LNCaP clone FGC (cell line): Measurements from ENCODE around the gene PABPC1L.

Experiments used
- DNase-seq: peaks from one replicate; pipeline ENCODE4 v3.0.0-alpha.2; 2011; ENCODE audit warnings: low read depth
- H3K4me3 ChIP-seq: 2 replicates; pipeline ENCODE4 v1.5.1; 2011; ENCODE audit warnings: mild to moderate bottlenecking, low read depth, low read length, control low read depth
- TF ChIP-seq, protein P1 (sequence below): IDR thresholded peaks from 2 replicates; pipeline ENCODE4 v1.5.1; 2012; ENCODE audit warnings: mild to moderate bottlenecking; ENCODE audit not compliant: control insufficient read depth, insufficient read depth; ENCODE audit errors: extremely low read depth

The PABPC1L gene

DNA sequence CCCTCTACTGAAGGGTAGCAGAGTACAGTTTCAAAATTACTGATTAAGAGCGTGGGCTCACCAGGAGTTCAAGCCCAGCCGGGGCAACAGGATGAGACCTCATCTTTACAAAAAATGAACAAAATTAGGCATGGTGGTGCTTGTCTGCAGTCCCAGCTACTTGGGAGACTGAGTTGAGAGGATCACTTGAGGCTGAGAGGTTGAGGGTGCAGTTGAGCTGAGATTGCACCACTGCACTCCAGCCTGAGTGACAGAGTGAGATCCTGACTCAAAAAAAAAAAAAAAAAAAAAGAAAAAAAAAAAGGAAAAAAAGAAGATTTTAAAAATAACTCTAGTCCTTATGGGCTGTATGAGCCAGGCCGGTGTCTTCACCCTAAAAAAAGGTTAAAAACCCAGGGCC, 18.7 kb downstream of the PABPC1L start:
- H3K4me3 ChIP-seq: no peak overlapping the region
- TF ChIP-seq, protein P1, sequence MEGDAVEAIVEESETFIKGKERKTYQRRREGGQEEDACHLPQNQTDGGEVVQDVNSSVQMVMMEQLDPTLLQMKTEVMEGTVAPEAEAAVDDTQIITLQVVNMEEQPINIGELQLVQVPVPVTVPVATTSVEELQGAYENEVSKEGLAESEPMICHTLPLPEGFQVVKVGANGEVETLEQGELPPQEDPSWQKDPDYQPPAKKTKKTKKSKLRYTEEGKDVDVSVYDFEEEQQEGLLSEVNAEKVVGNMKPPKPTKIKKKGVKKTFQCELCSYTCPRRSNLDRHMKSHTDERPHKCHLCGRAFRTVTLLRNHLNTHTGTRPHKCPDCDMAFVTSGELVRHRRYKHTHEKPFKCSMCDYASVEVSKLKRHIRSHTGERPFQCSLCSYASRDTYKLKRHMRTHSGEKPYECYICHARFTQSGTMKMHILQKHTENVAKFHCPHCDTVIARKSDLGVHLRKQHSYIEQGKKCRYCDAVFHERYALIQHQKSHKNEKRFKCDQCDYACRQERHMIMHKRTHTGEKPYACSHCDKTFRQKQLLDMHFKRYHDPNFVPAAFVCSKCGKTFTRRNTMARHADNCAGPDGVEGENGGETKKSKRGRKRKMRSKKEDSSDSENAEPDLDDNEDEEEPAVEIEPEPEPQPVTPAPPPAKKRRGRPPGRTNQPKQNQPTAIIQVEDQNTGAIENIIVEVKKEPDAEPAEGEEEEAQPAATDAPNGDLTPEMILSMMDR: no peak
- no peak for DNase-seq

DNA sequence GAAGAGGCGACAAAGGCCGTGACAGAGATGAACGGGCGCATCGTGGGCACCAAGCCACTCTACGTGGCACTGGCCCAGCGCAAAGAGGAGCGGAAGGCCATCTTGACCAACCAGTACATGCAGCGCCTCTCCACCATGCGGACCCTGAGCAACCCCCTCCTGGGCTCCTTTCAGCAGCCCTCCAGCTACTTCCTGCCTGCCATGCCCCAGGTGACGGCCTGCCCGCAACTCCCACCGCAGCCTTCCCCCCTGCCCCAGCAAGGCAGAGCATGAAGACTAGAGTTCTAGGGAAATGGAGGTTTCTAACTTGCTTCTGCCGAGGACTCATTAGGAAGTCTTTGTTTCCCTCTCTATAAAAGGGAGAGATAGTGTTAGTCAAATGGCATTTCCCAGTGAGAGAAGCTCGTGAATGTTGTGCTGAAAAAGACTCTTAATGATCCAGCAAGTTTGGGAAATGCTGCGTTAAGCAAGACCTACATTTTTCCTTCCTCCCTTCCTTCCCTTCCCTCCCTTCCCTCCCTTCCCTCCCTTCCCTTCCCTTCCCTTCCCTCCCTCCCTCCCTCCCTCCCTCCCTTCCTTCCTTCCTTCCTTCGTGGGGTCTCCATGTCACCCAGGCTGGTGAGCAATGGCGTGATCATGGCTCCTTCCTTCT, 20.8 kb downstream of the PABPC1L start:
- no peak overlapping the region for H3K4me3 ChIP-seq
- DNase-seq: no peak
- TF ChIP-seq, protein P1: no peak

DNA sequence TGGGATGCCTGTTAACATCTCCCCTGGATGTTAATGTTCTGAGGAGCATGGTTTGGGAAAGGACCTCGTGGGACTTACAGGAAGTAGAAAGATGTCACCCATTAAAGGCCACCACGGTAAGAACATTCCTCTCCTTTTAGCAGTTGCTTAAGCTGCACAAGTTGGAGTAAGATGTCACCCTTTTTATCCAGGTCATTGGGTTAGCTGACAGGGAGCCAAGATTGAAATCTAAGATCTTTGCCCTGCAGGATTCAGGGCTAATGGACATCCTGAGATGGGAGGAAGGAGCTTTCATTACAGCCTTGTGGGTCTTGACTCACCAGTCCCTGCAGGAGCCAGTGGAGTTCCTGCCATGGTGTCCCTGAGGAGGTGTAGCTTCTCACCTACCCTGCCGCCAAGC, 22.1 kb downstream of the PABPC1L start:
- no peak overlapping the region for H3K4me3 ChIP-seq
- no peak for DNase-seq
- TF ChIP-seq, protein P1: no peak

DNA sequence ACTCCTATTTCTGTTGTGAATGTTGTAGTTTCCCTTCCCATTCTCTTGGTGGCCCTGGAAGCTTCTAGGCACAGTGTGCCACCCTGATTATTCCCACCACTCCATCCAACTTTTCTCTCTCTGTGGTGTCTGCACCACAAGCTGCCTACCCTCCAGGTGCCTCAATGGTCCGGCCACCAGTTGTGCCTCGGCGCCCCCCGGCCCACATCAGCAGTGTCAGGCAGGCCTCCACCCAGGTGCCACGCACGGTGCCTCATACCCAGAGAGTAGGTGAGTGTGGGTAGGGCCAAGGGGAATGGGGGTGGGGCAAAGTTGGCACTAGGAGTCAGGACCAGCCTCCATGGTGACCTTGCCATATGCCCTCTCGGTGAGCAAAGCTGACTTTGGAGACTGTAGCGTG, 23.1 kb downstream of the PABPC1L start:
- DNase-seq: no peak
- no peak overlapping the region for H3K4me3 ChIP-seq
- TF ChIP-seq, protein P1: no peak

DNA sequence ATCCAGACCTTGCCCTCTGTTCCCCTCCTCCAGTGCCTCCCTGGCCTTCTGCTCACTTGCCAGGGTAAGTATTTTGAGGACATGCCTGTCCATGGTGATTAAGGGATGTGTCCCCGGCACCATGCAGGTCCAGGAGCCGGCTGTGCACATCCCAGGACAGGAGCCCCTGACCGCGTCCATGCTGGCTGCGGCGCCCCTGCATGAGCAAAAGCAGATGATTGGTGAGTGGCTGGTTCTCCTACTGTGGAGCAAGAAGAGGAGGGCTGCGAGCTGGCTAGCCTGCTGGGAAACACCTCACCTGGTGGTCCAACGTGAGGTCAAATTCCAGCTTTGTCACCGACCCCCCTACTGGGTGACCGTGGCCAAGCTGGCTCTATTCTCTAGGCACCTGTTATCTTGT, 26.6 kb downstream of the PABPC1L start:
- no peak for DNase-seq
- TF ChIP-seq, protein P1: no peak
- H3K4me3 ChIP-seq: no peak overlapping the region

DNA sequence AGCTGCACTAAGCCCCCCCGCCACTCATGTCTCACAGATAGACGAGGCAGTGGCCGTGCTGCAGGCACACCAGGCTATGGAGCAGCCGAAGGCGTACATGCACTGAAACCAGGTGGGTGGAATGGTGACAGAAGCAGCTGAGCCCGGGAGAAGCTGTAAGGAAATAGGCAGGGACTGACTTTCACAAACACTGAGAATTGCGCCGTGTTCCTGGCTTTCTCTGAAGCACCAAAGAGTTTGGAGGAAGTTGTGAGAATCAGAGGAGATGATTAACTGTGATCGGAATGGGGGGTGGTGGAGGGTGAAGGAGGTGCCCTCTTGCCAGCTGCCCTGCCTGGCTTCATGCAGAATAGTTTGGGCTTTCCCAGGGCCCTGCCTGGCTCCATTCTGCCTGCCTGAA, 28.8 kb downstream of the PABPC1L start:
- H3K4me3 ChIP-seq: no peak overlapping the region
- TF ChIP-seq, protein P1: no peak
- no peak for DNase-seq

DNA sequence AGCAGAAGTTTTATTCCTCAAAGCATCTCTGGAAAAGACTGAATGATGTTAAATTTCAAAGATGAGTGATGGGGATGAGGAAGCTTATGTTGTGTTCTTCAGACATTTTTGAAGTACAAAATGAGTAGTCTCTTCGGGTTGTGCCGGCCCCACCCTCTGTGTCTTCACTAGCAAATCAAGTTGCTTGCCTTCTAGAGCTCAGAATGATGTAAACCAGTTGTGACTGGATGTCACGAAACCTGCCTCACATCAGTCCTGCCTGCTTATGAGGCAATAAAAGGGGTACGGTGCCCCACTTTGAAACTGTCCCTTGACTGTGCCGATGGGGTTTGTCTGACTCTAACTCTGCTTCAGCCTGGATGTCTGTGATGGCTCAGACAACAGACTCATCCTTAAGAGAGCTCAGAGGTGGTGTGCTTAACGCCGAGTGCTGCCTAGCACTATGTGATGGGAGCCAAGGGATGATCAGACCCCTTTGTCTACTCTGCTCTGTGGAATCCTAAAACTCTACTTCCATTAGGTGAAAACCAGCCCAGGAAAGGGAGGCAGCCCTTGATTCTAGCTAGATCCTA, 31.3 kb downstream of the PABPC1L start:
- DNase-seq: no peak
- TF ChIP-seq, protein P1: no peak
- H3K4me3 ChIP-seq: no peak overlapping the region
